ENCODE data around the gene SLC35F4.

- TF ChIP-seq, protein P1, sequence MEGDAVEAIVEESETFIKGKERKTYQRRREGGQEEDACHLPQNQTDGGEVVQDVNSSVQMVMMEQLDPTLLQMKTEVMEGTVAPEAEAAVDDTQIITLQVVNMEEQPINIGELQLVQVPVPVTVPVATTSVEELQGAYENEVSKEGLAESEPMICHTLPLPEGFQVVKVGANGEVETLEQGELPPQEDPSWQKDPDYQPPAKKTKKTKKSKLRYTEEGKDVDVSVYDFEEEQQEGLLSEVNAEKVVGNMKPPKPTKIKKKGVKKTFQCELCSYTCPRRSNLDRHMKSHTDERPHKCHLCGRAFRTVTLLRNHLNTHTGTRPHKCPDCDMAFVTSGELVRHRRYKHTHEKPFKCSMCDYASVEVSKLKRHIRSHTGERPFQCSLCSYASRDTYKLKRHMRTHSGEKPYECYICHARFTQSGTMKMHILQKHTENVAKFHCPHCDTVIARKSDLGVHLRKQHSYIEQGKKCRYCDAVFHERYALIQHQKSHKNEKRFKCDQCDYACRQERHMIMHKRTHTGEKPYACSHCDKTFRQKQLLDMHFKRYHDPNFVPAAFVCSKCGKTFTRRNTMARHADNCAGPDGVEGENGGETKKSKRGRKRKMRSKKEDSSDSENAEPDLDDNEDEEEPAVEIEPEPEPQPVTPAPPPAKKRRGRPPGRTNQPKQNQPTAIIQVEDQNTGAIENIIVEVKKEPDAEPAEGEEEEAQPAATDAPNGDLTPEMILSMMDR (IDR thresholded peaks at IDR 0.05), result no peak
- no peak for TF ChIP-seq EZH2 (IDR thresholded peaks at IDR 0.05; ENCODE audit: borderline replicate concordance, insufficient read depth, low read depth, low read length, poor library complexity, severe bottlenecking)
These were observed 9.4 kb upstream of the SLC35F4 start for GRCh38 chr14:57875296-57875695.
